Naive thymus-derived CD4-positive, alpha-beta T cell (primary cell): ENCODE results near the gene C2orf42. TPM values are rescaled to one million over a fixed set of nuclear protein-coding genes. Genes with fewer than 3 reads are reported as not detected.
"Not testable (repeated sequence)": the region's sequence is repeated elsewhere in the genome, so short reads cannot be mapped to it uniquely, and the experiment has no call there.

ENCODE experiments used
- ATAC-seq: fragments of 150-1000 bp; cut with Tn5 transposase; 2 replicates; pipeline ENCODE4 v1.10.0; 2021; ENCODE audit warnings: mild to moderate bottlenecking, moderate library complexity
- CTCF ChIA-PET: fragments of 350-600 bp; sonication (Branson Sonifier 250); formaldehyde crosslinking; loops from one replicate; lab custom pipeline; 2021; ENCODE audit warnings: antibody characterized with exemption; lab: Charles Lee
- POLR2A ChIA-PET: fragments of 350-600 bp; sonication (Branson Sonifier 250); formaldehyde crosslinking; loops from one replicate; lab custom pipeline; 2021; ENCODE audit warnings: antibody characterized with exemption, inconsistent platforms; lab: Charles Lee
- DNase-seq, 9 donors: peaks; one replicate each; pipeline versions ENCODE4 v3.0.0 to v3.0.0-alpha.2; 2020 to 2022; ENCODE audit warnings: mixed read lengths in 1 of 9
- H3K27ac ChIP-seq: one replicate; pipeline ENCODE4 v1.7.0; 2013; ENCODE audit warnings: mild to moderate bottlenecking, low read depth, low read length, moderate library complexity
- H3K27me3 ChIP-seq, 2 donors: one replicate each; pipeline ENCODE4 v1.7.0; 2013; ENCODE audit warnings: low read length in 2 of 2, mild to moderate bottlenecking in 2 of 2, moderate library complexity in 2 of 2; ENCODE audit not compliant: control insufficient read depth in 2 of 2, insufficient read depth in 2 of 2
- H3K36me3 ChIP-seq, 3 experiments: 1 replicate in 2 of 3; 2 replicates in 1 of 3; pipeline ENCODE4 v1.7.0; 2013; ENCODE audit warnings: low read length in 3 of 3, mild to moderate bottlenecking in 3 of 3, moderate library complexity in 1 of 3; ENCODE audit not compliant: insufficient read depth in 3 of 3, control insufficient read depth in 2 of 3
- H3K4me1 ChIP-seq, 2 donors: one replicate each; pipeline ENCODE4 v1.7.0; 2013; ENCODE audit warnings: low read length in 2 of 2, mild to moderate bottlenecking in 2 of 2, moderate library complexity in 1 of 2; ENCODE audit not compliant: control insufficient read depth in 2 of 2, insufficient read depth in 2 of 2
- H3K4me3 ChIP-seq: 2 replicates; pipeline ENCODE4 v1.7.0; 2013; ENCODE audit warnings: mild to moderate bottlenecking, low read length
- H3K9me3 ChIP-seq, 3 experiments: 1 replicate in 2 of 3; 2 replicates in 1 of 3; pipeline ENCODE4 v1.7.0; 2013; ENCODE audit warnings: low read length in 3 of 3; ENCODE audit not compliant: control insufficient read depth in 2 of 3
- H3K27ac Mint-ChIP-seq, 9 donors: one replicate each; pipeline ENCODE4 v1.8.0; 2020 to 2022; ENCODE audit warnings: mixed read lengths in 9 of 9, mild to moderate bottlenecking in 8 of 9, moderate library complexity in 5 of 9, inconsistent platforms in 2 of 9
- H3K27me3 Mint-ChIP-seq, 5 donors: one replicate each; pipeline ENCODE4 v1.8.0; 2021 to 2022; ENCODE audit warnings: mixed read lengths in 5 of 5, mild to moderate bottlenecking in 1 of 5
- H3K36me3 Mint-ChIP-seq, 5 donors: one replicate each; pipeline ENCODE4 v1.8.0; 2020 to 2022; ENCODE audit warnings: mixed read lengths in 5 of 5, mild to moderate bottlenecking in 3 of 5, inconsistent platforms in 1 of 5
- H3K4me1 Mint-ChIP-seq, 7 donors: one replicate each; pipeline ENCODE4 v1.8.0; 2020 to 2022; ENCODE audit warnings: mixed read lengths in 7 of 7, mild to moderate bottlenecking in 3 of 7, inconsistent platforms in 1 of 7
- H3K4me3 Mint-ChIP-seq, 10 donors: one replicate each; pipeline ENCODE4 v1.8.0; 2020 to 2022; ENCODE audit warnings: mild to moderate bottlenecking in 10 of 10, mixed read lengths in 10 of 10, moderate library complexity in 6 of 10, inconsistent platforms in 2 of 10
- H3K9me3 Mint-ChIP-seq, 11 donors: one replicate each; pipeline ENCODE4 v1.8.0; 2020 to 2022; ENCODE audit warnings: mixed read lengths in 11 of 11, mild to moderate bottlenecking in 4 of 11, inconsistent platforms in 1 of 11, moderate library complexity in 1 of 11
- intact Hi-C, 2 donors: fragments of 100-400 bp; cut with micrococcal nuclease; formaldehyde crosslinking; loops; one replicate each; pipeline ENCODE4 v1.15.1; 2023
- polyA plus RNA-seq, 2 donors: library from polyadenylated mRNA; unstranded; fragments of 300-500 nt; fragmentation: Illumina TruSeq; gene quantifications; one replicate each; pipeline ENCODE4 v1.2.3, GENCODE V29; 2021
- total RNA-seq, 6 experiments: library from RNA in 5 of 6; stranded (reverse) in 5 of 6; gene quantifications; 1 replicate in 5 of 6; 2 replicates in 1 of 6; pipeline ENCODE4 v1.2.3 and lab custom pipeline; 2021 to 2026

The C2orf42 gene
- total and polyA plus RNA-seq, 7 experiments from 2014 or later, result 20.6 to 48.4 (median 30.3) TPM

DNA sequence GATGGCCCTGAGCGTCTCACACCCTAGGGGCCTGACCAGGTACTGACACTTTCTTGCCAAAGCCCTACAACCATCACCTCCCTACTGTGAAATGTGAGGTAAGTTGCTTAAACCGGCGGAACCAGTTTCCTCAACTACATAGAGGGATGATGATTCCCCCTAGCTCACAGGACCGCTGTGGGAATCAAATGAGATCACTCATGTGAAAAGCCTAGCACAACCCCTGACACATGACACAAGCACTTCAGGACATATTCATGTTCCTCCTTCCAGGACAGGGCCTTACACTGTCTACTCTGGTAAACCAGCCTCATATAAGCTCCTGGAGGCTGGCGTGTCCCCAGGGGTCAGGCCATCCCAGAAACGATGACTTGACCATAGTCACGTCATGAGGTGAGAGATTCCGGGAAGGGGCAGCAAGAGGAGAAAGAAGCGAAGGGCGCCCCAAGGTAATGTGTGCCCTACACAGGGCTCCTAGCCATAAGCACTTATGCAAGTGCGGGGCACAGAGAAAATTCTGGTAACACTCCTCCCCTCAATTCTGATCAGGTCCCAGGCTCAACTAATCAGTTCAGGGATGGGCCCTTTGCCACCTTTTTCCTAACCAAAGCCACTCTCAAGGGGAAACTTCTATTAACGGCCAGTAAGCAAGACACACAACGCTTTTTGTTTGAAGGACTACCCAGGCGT is 49.5 kb downstream of the C2orf42 start:
- intact Hi-C loops, result loop anchor here (1.0 to 10.0 kb wide), 2 partner anchors 9 to 417 kb away; no protein-coding TSS in a partner anchor
- peak overlapping the region; percentile 55 for H3K4me3 ChIP-seq
- ChIA-PET POLR2A (interaction anchor here (0.8 to 28.6 kb wide), 8 partner anchors 9 to 226 kb away, joined by 4 to 1973 read pairs (median 52); partner anchors contain the start of genes MXD1 and PCBP1), CTCF (interaction anchor here (0.7 to 3.4 kb wide), 10 partner anchors 8 to 139 kb away, joined by 3 to 13 read pairs (median 3); partner anchors contain the start of gene PCBP1)
- Mint-ChIP-seq H3K36me3 (peaks cover 0 to 4% (median 0%) of the 10 kb centered on the region in 5 donors), H3K4me3 (peak overlapping the region; percentile 83 to 96 (median 90)), H3K27ac (peak overlapping the region; percentile 96 to 99 (median 98)), H3K27me3 (peaks cover 0 to 2% (median 0%) of the 10 kb centered on the region in 5 donors), H3K9me3 (peaks cover 0 to 4% (median 0%) of the 10 kb centered on the region in 11 donors), H3K4me1 (peaks cover 45 to 79% (median 66%) of the 10 kb centered on the region in 7 donors)
- no peaks in the 10 kb centered on the region for H3K9me3 ChIP-seq
- H3K36me3 ChIP-seq, result no peaks in the 10 kb centered on the region
- peaks cover 41 to 52% of the 10 kb centered on the region in 2 donors for H3K4me1 ChIP-seq
- H3K27ac ChIP-seq, result peak overlapping the region; percentile 97
- DNase-seq, result peak; percentile 34 to 71 (median 62)
- H3K27me3 ChIP-seq, result no peaks in the 10 kb centered on the region
- ATAC-seq, result peak; percentile 34

DNA sequence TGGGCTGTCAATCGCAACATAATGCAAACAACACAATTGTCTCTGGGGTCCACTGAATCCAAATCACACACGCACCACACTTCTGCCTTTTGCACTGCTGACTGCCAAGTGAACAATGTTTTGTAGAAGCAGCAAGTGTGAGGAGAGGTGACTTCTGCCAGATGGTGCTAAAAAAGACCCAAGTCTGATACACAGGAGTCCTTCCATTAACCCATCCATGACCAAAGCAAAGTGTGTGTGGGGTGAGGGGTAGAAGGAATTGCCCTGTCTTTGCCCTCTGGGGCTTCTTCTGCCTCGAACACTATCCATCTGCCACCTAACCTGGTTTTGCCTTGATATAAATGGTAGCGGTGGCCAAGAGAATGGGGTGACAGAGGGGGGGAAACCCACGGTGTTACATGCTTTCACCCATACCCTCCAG is 50.0 kb downstream of the C2orf42 start:
- POLR2A ChIA-PET, result interaction anchor here (0.8 to 28.6 kb wide), 8 partner anchors 9 to 226 kb away, joined by 4 to 1973 read pairs (median 108); partner anchors contain the start of genes MXD1 and PCBP1
- intact Hi-C loops, result loop anchor here (1.0 to 10.0 kb wide), 2 partner anchors 8 to 416 kb away; no protein-coding TSS in a partner anchor
- Histone ChIP-seq H3K27ac (peak overlapping the region; percentile 97), H3K4me3 (peak overlapping the region; percentile 55), H3K9me3 (no peaks in the 10 kb centered on the region), H3K4me1 (peaks cover 46 to 53% of the 10 kb centered on the region in 2 donors), H3K36me3 (no peaks in the 10 kb centered on the region), H3K27me3 (no peaks in the 10 kb centered on the region)
- Mint-ChIP-seq H3K9me3 (peaks cover 0 to 4% (median 0%) of the 10 kb centered on the region in 11 donors), H3K36me3 (peaks cover 0 to 4% (median 0%) of the 10 kb centered on the region in 5 donors), H3K27me3 (peaks cover 0 to 2% (median 0%) of the 10 kb centered on the region in 5 donors), H3K27ac (peak overlapping the region; percentile 96 to 99 (median 98)), H3K4me1 (peaks cover 49 to 79% (median 69%) of the 10 kb centered on the region in 7 donors), H3K4me3 (peak overlapping the region; percentile 83 to 96 (median 90))
- DNase-seq (no peak), ATAC-seq (no peak)
- CTCF ChIA-PET, result interaction anchor here (0.7 to 3.4 kb wide), 8 partner anchors 8 to 138 kb away, joined by 3 to 13 read pairs (median 3); partner anchors contain the start of gene PCBP1

GRCh38 chr2:70134323-70134983 is 56.4 kb downstream of the C2orf42 start:
- peak overlapping the region; percentile 83 to 94 (median 90) for H3K4me3 Mint-ChIP-seq
- intact Hi-C loops, result loop anchor here in 1 of 2 donors (10.0 kb wide), 1 partner anchor 490 kb away; the partner anchor contains the start of gene AAK1
- peaks cover 62 to 94% (median 82%) of the 10 kb centered on the region in 7 donors for H3K4me1 Mint-ChIP-seq
- H3K4me3 ChIP-seq, ATAC-seq, DNase-seq, H3K27me3 Mint-ChIP-seq, H3K27me3 ChIP-seq, H3K9me3 ChIP-seq, H3K9me3 Mint-ChIP-seq, H3K36me3 ChIP-seq, H3K36me3 Mint-ChIP-seq: not testable (repeated sequence)
- H3K27ac Mint-ChIP-seq, result peak overlapping the region; percentile 95 to 99 (median 97)
- H3K27ac ChIP-seq, result peak overlapping the region; percentile 85
- H3K4me1 ChIP-seq, result peaks cover 67 to 75% of the 10 kb centered on the region in 2 donors
- CTCF ChIA-PET, result interaction anchor here (1.3 to 1.6 kb wide), 3 partner anchors 9 to 41 kb away, joined by 3 to 5 read pairs (median 3); no protein-coding TSS in a partner anchor
- POLR2A ChIA-PET, result interaction anchor here (1.0 to 28.6 kb wide), 12 partner anchors 8 to 228 kb away, joined by 4 to 1973 read pairs (median 14); partner anchors contain the start of genes C2orf42, MXD1, PCBP1 and PCYOX1

GRCh38 chr2:70133491-70134322 is 57.1 kb downstream of the C2orf42 start:
- Mint-ChIP-seq H3K9me3 (peaks cover 0 to 3% (median 0%) of the 10 kb centered on the region in 11 donors), H3K4me1 (peaks cover 59 to 88% (median 79%) of the 10 kb centered on the region in 7 donors), H3K27me3 (no peaks in the 10 kb centered on the region), H3K36me3 (peaks cover 0 to 10% (median 0%) of the 10 kb centered on the region in 5 donors), H3K4me3 (peak overlapping the region; percentile 72 to 94 (median 90)), H3K27ac (peak overlapping the region; percentile 95 to 99 (median 97))
- no peaks in the 10 kb centered on the region for H3K36me3 ChIP-seq
- intact Hi-C loops, result loop anchor here in 1 of 2 donors (2.0 to 10.0 kb wide), 3 partner anchors 31 to 489 kb away; partner anchors contain the start of gene AAK1
- no peaks in the 10 kb centered on the region for H3K27me3 ChIP-seq
- CTCF ChIA-PET, result interaction anchor here (0.9 to 2.8 kb wide), 10 partner anchors 7 to 63 kb away, joined by 3 to 11 read pairs (median 4); no protein-coding TSS in a partner anchor
- peak overlapping the region; percentile 85 for H3K27ac ChIP-seq
- POLR2A ChIA-PET, result interaction anchor here (0.6 to 28.6 kb wide), 15 partner anchors 8 to 227 kb away, joined by 3 to 1973 read pairs (median 10); partner anchors contain the start of genes C2orf42, MXD1 and PCBP1
- peak in 2 of 9 donors; percentile 38 to 54 for DNase-seq
- peak overlapping the region; percentile 30 for H3K4me3 ChIP-seq
- H3K4me1 ChIP-seq, result peaks cover 65 to 75% of the 10 kb centered on the region in 2 donors
- ATAC-seq, result peak; percentile 30
- H3K9me3 ChIP-seq, result no peaks in the 10 kb centered on the region

DNA sequence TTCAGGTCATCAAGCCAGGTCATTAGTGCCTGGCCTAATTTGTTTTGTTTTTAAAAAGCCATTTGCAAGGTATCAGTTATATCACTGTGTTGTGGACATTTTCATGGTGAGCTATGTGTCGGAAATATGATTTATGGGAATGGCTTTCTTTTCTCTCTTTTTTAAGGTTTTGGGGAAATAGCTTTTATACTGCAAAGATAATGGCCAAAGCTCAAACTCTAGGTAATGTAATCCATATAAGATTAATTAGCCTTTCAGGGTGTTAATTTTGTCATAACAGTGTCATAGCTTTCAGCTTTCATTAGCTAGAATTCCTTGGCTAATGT is 57.7 kb downstream of the C2orf42 start:
- H3K27ac Mint-ChIP-seq, result peak overlapping the region; percentile 95 to 99 (median 97)
- Histone ChIP-seq H3K36me3 (no peaks in the 10 kb centered on the region), H3K9me3 (no peaks in the 10 kb centered on the region), H3K27ac (peak overlapping the region; percentile 85), H3K4me1 (peaks cover 66 to 74% of the 10 kb centered on the region in 2 donors), H3K4me3 (peak overlapping the region; percentile 53), H3K27me3 (no peaks in the 10 kb centered on the region)
- peaks cover 0 to 3% (median 0%) of the 10 kb centered on the region in 11 donors for H3K9me3 Mint-ChIP-seq
- ATAC-seq, result no peak
- intact Hi-C loops, result loop anchor here in 1 of 2 donors (2.0 to 10.0 kb wide), 3 partner anchors 30 to 488 kb away; partner anchors contain the start of gene AAK1
- no peaks in the 10 kb centered on the region for H3K27me3 Mint-ChIP-seq
- POLR2A ChIA-PET, result interaction anchor here (0.6 to 28.6 kb wide), 14 partner anchors 9 to 226 kb away, joined by 3 to 1973 read pairs (median 12); partner anchors contain the start of genes C2orf42, MXD1 and PCBP1
- H3K4me1 Mint-ChIP-seq, result peaks cover 58 to 88% (median 79%) of the 10 kb centered on the region in 7 donors
- H3K36me3 Mint-ChIP-seq, result peaks cover 0 to 10% (median 0%) of the 10 kb centered on the region in 5 donors
- CTCF ChIA-PET, result interaction anchor here (0.6 to 2.8 kb wide), 13 partner anchors 7 to 1767 kb away, joined by 3 to 11 read pairs (median 4); no protein-coding TSS in a partner anchor
- peak overlapping the region in 9 of 10 donors; percentile 81 to 94 (median 90) for H3K4me3 Mint-ChIP-seq
- no peak for DNase-seq
